Erythroblast (primary cell): ENCODE data around the gene CRIP2.

Experiments used
- GATA1 ChIP-seq: IDR thresholded peaks from 2 replicates; pipeline ENCODE4 v1.6.1; 2011; ENCODE audit warnings: low read depth, mild to moderate bottlenecking, control low read depth, low read length, moderate library complexity
- POLR2A ChIP-seq: IDR thresholded peaks from 2 replicates; pipeline ENCODE4 v1.6.1; 2011; ENCODE audit warnings: mild to moderate bottlenecking, low read length

DNA sequence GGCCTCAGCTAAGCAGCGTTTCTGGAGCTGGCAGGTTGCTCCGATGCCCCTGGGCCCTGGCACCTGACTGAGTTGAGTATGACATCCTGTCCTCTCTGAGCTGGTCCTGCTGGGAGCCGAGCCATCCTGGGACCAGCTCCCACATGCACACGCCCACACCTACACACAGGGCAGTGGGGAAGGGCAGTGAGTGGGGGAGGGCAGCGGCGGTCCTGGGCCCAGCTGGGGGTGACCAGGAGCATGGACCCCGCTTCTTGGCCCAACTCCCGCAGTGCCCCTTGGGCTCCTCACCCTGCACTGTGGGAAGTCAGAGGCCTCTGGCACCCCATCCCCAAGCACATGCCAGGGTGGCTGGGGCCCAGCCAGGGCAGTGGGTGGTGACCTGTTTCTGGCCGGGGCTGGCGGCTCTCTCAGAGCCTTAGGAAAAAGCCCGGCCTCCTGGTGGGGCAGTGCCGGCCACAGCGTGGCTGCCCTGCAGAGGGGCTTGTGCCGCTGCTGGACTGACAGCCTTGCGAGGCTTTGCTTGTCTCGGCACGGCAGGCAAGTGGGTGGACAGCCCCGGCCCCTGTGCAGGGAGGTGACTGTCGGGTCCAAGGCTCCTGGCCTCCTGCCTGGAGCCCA is 5.9 kb upstream of the CRIP2 start:
- TF ChIP-seq POLR2A (no peak), GATA1 (no peak)
